Body of pancreas (tissue), 4 donors: ENCODE measurements around the gene MAP4K5.

Experiments
- POLR2A ChIP-seq, 3 donors: fragments of 450-650 bp; IDR thresholded peaks; one replicate each; pipeline ENCODE4 v1.6.1; 2016; ENCODE audit warnings: antibody characterized with exemption in 3 of 3, mild to moderate bottlenecking in 2 of 3
- TF ChIP-seq, protein P1 (sequence below), 7 experiments: fragments of 450-650 bp in 4 of 7; fragments of 200-600 bp in 3 of 7; sonication (generic) in 3 of 7; IDR thresholded peaks; one replicate each; pipeline ENCODE4 v1.5.1; 2016 to 2019; ENCODE audit warnings: antibody characterized with exemption in 7 of 7

DNA sequence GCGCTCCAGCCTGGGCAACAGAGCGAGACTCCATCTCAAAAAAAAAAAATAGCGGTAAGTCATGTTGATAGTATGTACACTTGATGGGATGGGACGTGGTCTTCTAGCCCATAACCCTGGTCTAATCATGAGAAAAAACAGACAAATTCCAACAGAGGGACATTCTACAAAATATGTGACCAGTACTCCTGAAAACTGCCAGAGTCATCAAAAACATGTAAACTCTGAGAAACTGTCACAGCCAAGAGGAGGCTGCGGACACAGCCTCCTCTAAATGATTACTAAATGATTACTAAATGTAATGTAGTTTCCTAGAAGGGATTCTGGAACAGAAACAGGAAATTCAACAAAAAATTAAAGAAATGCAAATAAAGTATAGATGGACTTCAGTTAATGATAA, 156.6 kb downstream of the MAP4K5 start:
- no peak for TF ChIP-seq POLR2A (IDR thresholded peaks at IDR 0.05)
- TF ChIP-seq, protein P1, sequence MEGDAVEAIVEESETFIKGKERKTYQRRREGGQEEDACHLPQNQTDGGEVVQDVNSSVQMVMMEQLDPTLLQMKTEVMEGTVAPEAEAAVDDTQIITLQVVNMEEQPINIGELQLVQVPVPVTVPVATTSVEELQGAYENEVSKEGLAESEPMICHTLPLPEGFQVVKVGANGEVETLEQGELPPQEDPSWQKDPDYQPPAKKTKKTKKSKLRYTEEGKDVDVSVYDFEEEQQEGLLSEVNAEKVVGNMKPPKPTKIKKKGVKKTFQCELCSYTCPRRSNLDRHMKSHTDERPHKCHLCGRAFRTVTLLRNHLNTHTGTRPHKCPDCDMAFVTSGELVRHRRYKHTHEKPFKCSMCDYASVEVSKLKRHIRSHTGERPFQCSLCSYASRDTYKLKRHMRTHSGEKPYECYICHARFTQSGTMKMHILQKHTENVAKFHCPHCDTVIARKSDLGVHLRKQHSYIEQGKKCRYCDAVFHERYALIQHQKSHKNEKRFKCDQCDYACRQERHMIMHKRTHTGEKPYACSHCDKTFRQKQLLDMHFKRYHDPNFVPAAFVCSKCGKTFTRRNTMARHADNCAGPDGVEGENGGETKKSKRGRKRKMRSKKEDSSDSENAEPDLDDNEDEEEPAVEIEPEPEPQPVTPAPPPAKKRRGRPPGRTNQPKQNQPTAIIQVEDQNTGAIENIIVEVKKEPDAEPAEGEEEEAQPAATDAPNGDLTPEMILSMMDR (IDR thresholded peaks at IDR 0.05): no peak
